PC-9 (cell line): ENCODE measurements around the gene RFTN2. TPM values are rescaled to one million over a fixed set of nuclear protein-coding genes. Genes with fewer than 3 reads are reported as not detected.
"Not testable (repeated sequence)": the region's sequence is repeated elsewhere in the genome, so short reads cannot be mapped to it uniquely, and the experiment has no call there.

ENCODE experiments used
- BruUV-seq: library from RNA; stranded (reverse); fragments of 400-500 nt; replicated peaks from 2 replicates; lab custom pipeline; 2021; lab: Mats Ljungman, UMichigan
- CTCF ChIA-PET: fragments of 300-600 bp; sonication (Branson Sonifier 250); formaldehyde crosslinking; loops from one replicate; lab custom pipeline; 2022; ENCODE audit warnings: antibody characterized with exemption; lab: Charles Lee
- POLR2A ChIA-PET: fragments of 300-600 bp; sonication (Branson Sonifier 250); formaldehyde crosslinking; loops from one replicate; lab custom pipeline; 2022; ENCODE audit warnings: antibody characterized with exemption; ENCODE audit not compliant: unreplicated experiment; lab: Charles Lee
- DNase-seq, 2 experiments: peaks; one replicate each; pipeline versions ENCODE4 v3.0.0 to v3.0.0-alpha.2; 2015 to 2022; ENCODE audit warnings: mixed read lengths in 1 of 2
- H2AFZ ChIP-seq: fragments of 200-600 bp; sonication (generic); 2 replicates; pipeline ENCODE4 v1.8.1; 2017; ENCODE audit warnings: antibody characterized with exemption
- H3F3A ChIP-seq: fragments of 200-600 bp; sonication (generic); 2 replicates; pipeline ENCODE4 v1.8.1; 2017; ENCODE audit warnings: antibody characterized with exemption, mild to moderate bottlenecking, low read depth; ENCODE audit not compliant: insufficient read depth
- H3K27ac ChIP-seq: fragments of 200-600 bp; sonication (generic); 2 replicates; pipeline ENCODE4 v1.6.1; 2016; ENCODE audit warnings: mixed run types
- H3K27me3 ChIP-seq: fragments of 200-600 bp; sonication (generic); 2 replicates; pipeline ENCODE4 v1.6.1; 2016; ENCODE audit warnings: low read depth, mixed run types; ENCODE audit not compliant: insufficient read depth
- H3K36me3 ChIP-seq: fragments of 200-600 bp; sonication (generic); 2 replicates; pipeline ENCODE4 v1.6.1; 2016; ENCODE audit warnings: low read depth, mixed run types
- H3K4me1 ChIP-seq: fragments of 200-600 bp; sonication (generic); replicated peaks from 2 replicates; pipeline ENCODE4 v1.6.1; 2016; ENCODE audit warnings: mixed run types; ENCODE audit not compliant: insufficient read depth
- H3K4me2 ChIP-seq: fragments of 200-600 bp; sonication (generic); 2 replicates; pipeline ENCODE4 v1.6.1; 2017; ENCODE audit warnings: mixed run types
- H3K4me3 ChIP-seq: fragments of 200-600 bp; sonication (generic); 2 replicates; pipeline ENCODE4 v1.6.1; 2016; ENCODE audit warnings: mixed run types
- H3K79me2 ChIP-seq: fragments of 200-600 bp; sonication (generic); 2 replicates; pipeline ENCODE4 v1.6.1; 2017; ENCODE audit warnings: low read depth, mixed run types
- H3K9me2 ChIP-seq: fragments of 200-600 bp; sonication (generic); 2 replicates; pipeline ENCODE4 v1.8.1; 2017; ENCODE audit warnings: mild to moderate bottlenecking; ENCODE audit not compliant: insufficient read depth
- H3K9me3 ChIP-seq: fragments of 200-600 bp; sonication (generic); 2 replicates; pipeline ENCODE4 v1.8.1; 2016; ENCODE audit warnings: low read depth; ENCODE audit not compliant: insufficient read depth
- H4K20me1 ChIP-seq: fragments of 200-600 bp; sonication (generic); 2 replicates; pipeline ENCODE4 v1.8.1; 2017; ENCODE audit not compliant: insufficient read depth
- CTCF ChIP-seq: fragments of 200-600 bp; sonication (generic); conservative IDR thresholded peaks from 2 replicates; pipeline ENCODE4 v1.6.1; 2017; ENCODE audit warnings: mixed run types, antibody characterized with exemption, mild to moderate bottlenecking, moderate library complexity
- EZH2 ChIP-seq: fragments of 200-600 bp; sonication (generic); IDR thresholded peaks from 2 replicates; pipeline ENCODE4 v1.8.0; 2017; ENCODE audit warnings: antibody characterized with exemption, low read depth
- intact Hi-C: fragments of 100-400 bp; cut with micrococcal nuclease; formaldehyde crosslinking; loops from one replicate; pipeline ENCODE4 v1.10.0; 2022; ENCODE audit not compliant: unreplicated experiment
- total RNA-seq: library from RNA; stranded (reverse); gene quantifications from 2 replicates; pipeline ENCODE4 v1.2.3, GENCODE V29; 2021

RFTN2 gene
- total RNA-seq, 1 experiment from 2014 or later: not detected

- BruUV-seq: no TSS peak
- H3K4me3 ChIP-seq: no peak overlapping the region
- ChIA-PET CTCF (no interaction called here), POLR2A (no interaction called here)
- intact Hi-C loops: no loop called here
- H3K4me2 ChIP-seq: no peak overlapping the region
- no peaks in the 10 kb centered on the region for H3K9me3 ChIP-seq
- DNase-seq: no peak
- TF ChIP-seq EZH2: no peak
- TF ChIP-seq CTCF: no peak
- no peaks in the 10 kb centered on the region for H3K4me1 ChIP-seq
- no peaks in the 10 kb centered on the region for H3K79me2 ChIP-seq
- H2AFZ ChIP-seq: no peak overlapping the region
- H4K20me1 ChIP-seq: no peaks in the 10 kb centered on the region
- no peaks in the 10 kb centered on the region for H3K9me2 ChIP-seq
- no peaks in the 10 kb centered on the region for H3K36me3 ChIP-seq
- H3K27ac ChIP-seq: no peak overlapping the region
- H3F3A ChIP-seq: no peaks in the 10 kb centered on the region
- no peaks in the 10 kb centered on the region for H3K27me3 ChIP-seq
These were observed 83.9 kb downstream of the RFTN2 start for GRCh38 chr2:197591339-197592072.

- intact Hi-C loops, BruUV-seq, H3K27ac ChIP-seq, CTCF ChIA-PET, H3K36me3 ChIP-seq, H3K9me3 ChIP-seq, H3K4me2 ChIP-seq, H3K4me1 ChIP-seq, H3K79me2 ChIP-seq, H3F3A ChIP-seq, H4K20me1 ChIP-seq, POLR2A ChIA-PET, H3K9me2 ChIP-seq, DNase-seq, H2AFZ ChIP-seq, H3K4me3 ChIP-seq: not testable (repeated sequence)
- H3K27me3 ChIP-seq: 0 out of 2 replicates have a peak, but pooled peaks cover 13% of the 10 kb centered on the region
These were observed 88.1 kb downstream of the RFTN2 start for GRCh38 chr2:197587255-197587654.

- H3K4me2 ChIP-seq, H2AFZ ChIP-seq, H3K79me2 ChIP-seq, H3K4me3 ChIP-seq, H4K20me1 ChIP-seq, H3K36me3 ChIP-seq, H3K9me3 ChIP-seq, H3K27ac ChIP-seq, H3K4me1 ChIP-seq, BruUV-seq, DNase-seq, intact Hi-C loops, H3F3A ChIP-seq, POLR2A ChIA-PET, CTCF ChIA-PET, H3K9me2 ChIP-seq, H3K27me3 ChIP-seq: not testable (repeated sequence)
These were observed 95.2 kb downstream of the RFTN2 start for GRCh38 chr2:197580166-197580565.

- CTCF ChIA-PET: not testable (repeated sequence)
These were observed 97.1 kb downstream of the RFTN2 start for GRCh38 chr2:197578294-197578693.

More at GRCh38 chr2:197578294-197578693, 97.1 kb downstream of the RFTN2 start:
- POLR2A ChIA-PET, H3K9me2 ChIP-seq, BruUV-seq, H2AFZ ChIP-seq, H3K36me3 ChIP-seq, DNase-seq, H3F3A ChIP-seq, H3K4me1 ChIP-seq, H3K79me2 ChIP-seq, H3K9me3 ChIP-seq, H3K4me2 ChIP-seq, H3K4me3 ChIP-seq, intact Hi-C loops, H3K27me3 ChIP-seq, H4K20me1 ChIP-seq, H3K27ac ChIP-seq: not testable (repeated sequence)
